Subcutaneous adipose tissue (tissue), 4 donors: Measurements from ENCODE around the gene GINS2. TPM values are rescaled to one million over a fixed set of nuclear protein-coding genes. Genes with fewer than 3 reads are reported as not detected.

Experiments
- total RNA-seq, 4 donors: library from RNA; depleted of rRNA; stranded (reverse); fragments of >200 nt; gene quantifications; one replicate each; pipeline ENCODE4 v1.1.0, GENCODE V29; 2016
- TF ChIP-seq, protein P1 (sequence below): fragments of 450-650 bp; IDR thresholded peaks from one replicate; pipeline ENCODE4 v1.5.1; 2016; ENCODE audit warnings: low read depth, mild to moderate bottlenecking, control low read depth, antibody characterized with exemption, moderate library complexity

Gene GINS2
- total RNA-seq, 4 donors from 2014 or later: 0.22 to 0.68 TPM; not detected in 2

DNA sequence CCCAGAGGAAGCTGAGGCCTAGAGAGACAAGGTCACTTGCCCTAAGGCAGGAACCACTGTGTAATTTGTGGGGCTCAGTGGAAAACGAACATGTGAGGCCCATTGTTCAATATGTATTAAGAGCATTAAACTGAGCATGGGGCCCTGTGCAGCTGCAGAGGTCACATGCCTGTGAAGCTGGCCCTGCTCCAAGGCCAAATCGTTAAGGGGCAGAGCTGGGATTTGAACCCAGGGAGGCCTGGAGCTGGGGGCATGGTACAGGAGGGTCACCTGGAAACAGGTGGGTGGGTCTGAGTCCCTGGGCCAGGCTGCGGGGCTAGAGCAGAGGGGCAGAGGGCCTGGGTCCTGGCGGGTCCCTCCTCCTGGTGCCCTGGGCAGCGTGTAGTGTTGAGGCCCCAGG is 42.4 kb upstream of the GINS2 start:
- TF ChIP-seq, protein P1, sequence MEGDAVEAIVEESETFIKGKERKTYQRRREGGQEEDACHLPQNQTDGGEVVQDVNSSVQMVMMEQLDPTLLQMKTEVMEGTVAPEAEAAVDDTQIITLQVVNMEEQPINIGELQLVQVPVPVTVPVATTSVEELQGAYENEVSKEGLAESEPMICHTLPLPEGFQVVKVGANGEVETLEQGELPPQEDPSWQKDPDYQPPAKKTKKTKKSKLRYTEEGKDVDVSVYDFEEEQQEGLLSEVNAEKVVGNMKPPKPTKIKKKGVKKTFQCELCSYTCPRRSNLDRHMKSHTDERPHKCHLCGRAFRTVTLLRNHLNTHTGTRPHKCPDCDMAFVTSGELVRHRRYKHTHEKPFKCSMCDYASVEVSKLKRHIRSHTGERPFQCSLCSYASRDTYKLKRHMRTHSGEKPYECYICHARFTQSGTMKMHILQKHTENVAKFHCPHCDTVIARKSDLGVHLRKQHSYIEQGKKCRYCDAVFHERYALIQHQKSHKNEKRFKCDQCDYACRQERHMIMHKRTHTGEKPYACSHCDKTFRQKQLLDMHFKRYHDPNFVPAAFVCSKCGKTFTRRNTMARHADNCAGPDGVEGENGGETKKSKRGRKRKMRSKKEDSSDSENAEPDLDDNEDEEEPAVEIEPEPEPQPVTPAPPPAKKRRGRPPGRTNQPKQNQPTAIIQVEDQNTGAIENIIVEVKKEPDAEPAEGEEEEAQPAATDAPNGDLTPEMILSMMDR: no peak

DNA sequence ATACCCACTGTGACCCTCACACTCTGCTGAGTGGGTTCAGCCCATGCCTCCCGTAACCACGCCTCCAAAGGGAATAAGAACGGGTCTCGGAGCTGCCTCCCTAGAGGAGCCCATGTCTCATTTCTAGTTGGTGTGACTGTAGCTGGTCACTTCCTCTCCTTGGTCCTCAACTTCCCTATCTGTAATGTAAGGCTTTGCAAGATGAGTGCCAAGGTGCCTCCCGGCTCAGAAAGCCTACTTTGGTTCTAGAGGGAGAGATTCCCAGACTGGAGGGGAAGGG is 41.4 kb upstream of the GINS2 start:
- TF ChIP-seq, protein P1: no peak

DNA sequence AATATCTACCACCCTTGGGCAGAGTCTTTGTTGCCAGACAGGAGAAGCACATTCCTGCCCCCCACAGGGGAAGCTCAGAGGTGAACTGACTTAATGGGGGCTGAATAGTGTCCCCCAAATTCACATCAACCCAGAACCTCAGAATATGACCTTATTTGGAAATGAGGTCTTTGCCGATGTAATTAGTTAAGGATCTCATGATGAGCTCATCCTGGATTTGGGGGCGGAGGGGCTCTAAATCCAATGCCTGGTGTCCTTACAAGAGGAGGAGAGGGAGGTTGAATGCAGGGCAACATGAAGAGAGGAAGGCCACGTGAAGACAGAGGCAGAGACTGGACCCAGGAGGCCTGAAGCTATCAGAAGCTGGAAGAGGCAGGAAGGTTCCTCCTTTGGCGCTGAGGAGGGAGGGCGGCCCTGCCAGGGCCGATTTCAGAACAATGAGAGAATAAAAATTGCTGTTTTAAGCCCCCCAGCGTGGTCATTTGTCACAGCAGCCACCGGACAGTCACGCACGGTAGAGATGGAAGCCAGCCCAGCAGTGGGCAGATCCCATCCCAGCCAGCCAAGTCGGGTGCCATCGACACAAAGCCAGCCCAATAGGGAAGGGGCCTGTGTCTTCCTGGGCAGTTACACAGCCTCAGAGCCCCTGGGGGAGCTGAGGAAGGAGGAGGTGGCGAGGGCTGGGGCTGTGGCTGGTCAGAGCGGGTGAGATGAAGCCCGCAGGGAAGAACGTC is 40.9 kb upstream of the GINS2 start:
- TF ChIP-seq, protein P1: no peak

DNA sequence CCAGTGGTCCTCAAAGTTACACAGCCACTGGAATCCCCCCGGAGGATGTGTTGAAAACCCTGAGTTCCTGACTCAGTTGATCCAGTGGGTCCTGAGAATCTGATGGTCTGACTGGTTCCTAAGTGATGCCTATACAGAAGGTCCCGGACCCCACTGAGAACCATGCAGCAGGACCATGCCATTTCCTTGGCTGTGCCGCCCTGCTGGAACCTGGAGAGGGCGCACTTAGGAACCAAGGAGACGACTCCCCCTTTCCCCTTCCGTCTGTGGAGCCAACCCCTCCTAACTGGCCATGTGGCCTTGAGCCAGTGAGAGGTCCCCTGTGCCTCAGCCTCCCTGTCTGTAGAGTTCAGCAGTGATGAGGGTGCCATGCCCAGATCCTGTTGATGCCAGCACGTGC is 40.1 kb upstream of the GINS2 start:
- TF ChIP-seq, protein P1: no peak

DNA sequence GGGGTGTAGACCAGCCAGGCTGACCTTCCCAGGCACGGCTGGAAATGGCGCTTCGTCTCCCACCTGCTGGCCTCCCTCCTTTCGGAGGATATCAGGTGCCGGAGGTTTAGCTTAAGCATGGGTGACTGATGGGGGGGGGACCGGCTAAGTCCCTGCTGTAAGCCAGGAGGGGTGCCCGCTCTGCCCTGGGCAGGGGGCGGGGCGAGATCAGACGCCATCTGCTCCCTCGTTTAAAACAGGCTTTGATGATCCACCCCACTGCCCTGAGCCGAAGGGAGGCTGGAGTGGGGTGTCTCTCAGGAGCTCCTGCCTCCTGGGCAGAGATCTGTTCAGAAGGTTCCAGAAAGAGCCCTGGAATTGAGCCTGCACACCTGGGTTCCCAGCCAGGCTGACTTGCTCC is 36.2 kb upstream of the GINS2 start:
- TF ChIP-seq, protein P1: no peak

DNA sequence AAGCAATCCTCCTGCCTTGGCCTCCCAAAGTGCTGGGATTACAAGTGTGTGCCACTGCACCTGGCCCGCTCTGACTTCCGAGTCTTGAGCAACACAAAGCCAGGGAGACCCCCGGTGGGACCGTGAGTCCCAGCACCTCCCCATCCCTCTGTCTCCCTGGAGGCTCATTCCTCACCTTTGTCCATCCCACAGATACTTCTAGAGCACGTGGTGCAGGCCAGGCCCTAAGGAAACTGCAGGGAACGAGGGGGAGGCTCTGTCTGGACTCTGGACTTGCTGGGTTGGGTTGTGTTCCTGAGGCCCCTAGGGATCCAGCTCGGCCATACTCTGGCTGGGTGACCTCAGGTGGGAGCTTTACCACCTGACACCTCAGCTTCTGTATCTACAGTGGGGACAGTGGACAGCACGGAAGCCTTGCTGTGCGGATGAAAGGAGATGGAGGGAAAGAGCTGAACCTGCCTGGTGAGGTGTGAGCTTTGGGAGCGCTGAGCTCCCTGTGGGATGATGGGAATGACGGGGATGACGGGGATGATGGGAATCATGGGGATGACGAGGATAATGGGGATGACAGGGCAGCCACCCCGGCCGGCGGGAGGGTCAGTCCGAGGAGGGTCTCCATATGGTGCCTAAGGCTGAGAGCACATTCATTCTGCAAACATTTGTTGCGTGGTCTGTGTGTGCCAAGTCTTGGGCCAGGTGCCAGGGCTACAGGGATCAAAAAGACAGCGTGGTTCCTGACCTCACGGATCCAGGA is 35.5 kb upstream of the GINS2 start:
- TF ChIP-seq, protein P1: no peak

DNA sequence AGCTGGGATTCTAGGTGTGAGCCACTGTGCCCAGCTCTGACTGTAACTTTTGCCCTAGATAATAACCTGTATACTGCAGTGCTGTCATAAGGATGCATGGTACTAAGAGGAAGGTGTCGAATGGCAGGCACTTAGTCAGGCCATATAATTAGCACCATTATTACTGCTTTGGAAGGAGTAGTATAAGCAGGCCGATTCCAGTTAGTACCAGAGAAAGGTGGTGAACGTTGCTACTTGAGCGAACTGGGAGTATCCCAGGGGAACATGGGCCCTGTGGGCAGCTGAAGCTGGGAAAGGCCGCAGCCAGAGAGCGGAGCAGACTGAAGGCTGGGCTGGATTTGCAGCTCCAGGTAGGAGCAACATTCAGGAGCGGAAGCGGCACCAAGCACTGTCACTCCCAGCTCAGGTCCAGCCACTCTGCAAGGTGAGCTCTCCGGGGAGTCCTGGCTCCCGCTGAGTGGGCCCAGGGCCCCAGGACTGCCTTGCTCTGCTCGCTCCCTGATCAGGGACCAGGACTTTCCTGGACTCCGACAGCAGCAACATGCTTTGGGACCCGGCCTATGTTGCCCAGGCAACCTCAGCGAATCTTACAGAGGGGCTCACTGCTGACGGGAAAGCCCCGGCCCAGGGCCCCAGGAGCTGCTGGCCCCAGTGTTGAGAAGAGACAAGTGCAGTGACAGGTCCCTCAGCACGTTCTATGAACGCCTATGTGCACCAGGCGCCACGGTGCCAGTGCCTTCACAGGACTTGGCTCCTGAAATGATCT is 33.6 kb upstream of the GINS2 start:
- TF ChIP-seq, protein P1: no peak
